SU-DHL-6 (cell line): ENCODE data around the gene UBL4A.

Source experiments
- H2AFZ ChIP-seq: fragments of 200-600 bp; sonication (generic); 2 replicates; pipeline ENCODE4 v1.6.1; 2014; ENCODE audit warnings: low read depth, mild to moderate bottlenecking, moderate library complexity, mixed read lengths, antibody characterized with exemption, low read length; ENCODE audit not compliant: severe bottlenecking
- H3F3A ChIP-seq: fragments of 200-600 bp; shearing (Covaris generic); 2 replicates; pipeline ENCODE4 v1.6.0; 2016; ENCODE audit warnings: antibody characterized with exemption, mild to moderate bottlenecking; ENCODE audit not compliant: insufficient read depth
- H3K27ac ChIP-seq: fragments of 200-600 bp; sonication (generic); 2 replicates; pipeline ENCODE4 v1.5.1; 2016; ENCODE audit warnings: low read depth, mild to moderate bottlenecking, low read length, moderate library complexity, mixed read lengths
- H3K27me3 ChIP-seq: fragments of 200-600 bp; sonication (generic), shearing (Covaris generic); 2 replicates; pipeline ENCODE4 v1.6.0; 2014; ENCODE audit warnings: mild to moderate bottlenecking, low read length
- H3K36me3 ChIP-seq: fragments of 200-600 bp; sonication (generic); 2 replicates; pipeline ENCODE4 v1.6.1; 2014; ENCODE audit warnings: mild to moderate bottlenecking, low read length, mixed read lengths
- H3K4me2 ChIP-seq: fragments of 300-600, 200-600 bp; shearing (Covaris generic), sonication (generic); 2 replicates; pipeline ENCODE4 v1.6.0; 2014; ENCODE audit warnings: low read length, low read depth, mild to moderate bottlenecking; ENCODE audit not compliant: poor library complexity, severe bottlenecking
- H3K4me3 ChIP-seq: fragments of 200-600 bp; sonication (generic); 2 replicates; pipeline ENCODE4 v1.5.1; 2014; ENCODE audit warnings: antibody characterized with exemption, low read length, mild to moderate bottlenecking, mixed read lengths; ENCODE audit not compliant: insufficient read depth, poor library complexity, severe bottlenecking
- H3K79me2 ChIP-seq: fragments of 200-600 bp; sonication (generic); 2 replicates; pipeline ENCODE4 v1.6.1; 2014; ENCODE audit warnings: mild to moderate bottlenecking, low read length, moderate library complexity; ENCODE audit not compliant: insufficient read depth
- H3K9ac ChIP-seq: fragments of 200-600 bp; sonication (generic); 2 replicates; pipeline ENCODE4 v1.7.0; 2014; ENCODE audit warnings: mild to moderate bottlenecking, low read length
- H3K9me2 ChIP-seq: fragments of 200-600 bp; sonication (generic); replicated peaks from 2 replicates; pipeline ENCODE4 v1.6.1; 2014; ENCODE audit warnings: low read length; ENCODE audit not compliant: insufficient read depth
- H3K9me3 ChIP-seq: fragments of 200-600 bp; sonication (generic); 2 replicates; pipeline ENCODE4 v1.6.1; 2014; ENCODE audit warnings: low read length, mixed read lengths; ENCODE audit not compliant: insufficient read depth
- H4K20me1 ChIP-seq: fragments of 200-600 bp; sonication (generic); 2 replicates; pipeline ENCODE4 v1.6.1; 2014; ENCODE audit warnings: low read depth, mild to moderate bottlenecking, antibody characterized with exemption, low read length, moderate library complexity, mixed read lengths
- CTCF ChIP-seq: fragments of 200-600 bp; sonication (generic); IDR thresholded peaks from one replicate; pipeline ENCODE4 v1.5.1; 2017; ENCODE audit warnings: antibody characterized with exemption, mild to moderate bottlenecking, low read length, moderate library complexity; ENCODE audit not compliant: insufficient read depth, poor library complexity, severe bottlenecking
- EZH2phosphoT487 ChIP-seq: fragments of 200-600 bp; sonication (generic), shearing (Covaris generic); conservative IDR thresholded peaks from 2 replicates; pipeline ENCODE4 v1.6.1; 2018; ENCODE audit warnings: mild to moderate bottlenecking, antibody characterized with exemption, low read length, moderate library complexity, mixed read lengths

The UBL4A gene

GRCh38 chrX:154484255-154485149 lies 1.9 kb downstream of the UBL4A start:
- Histone ChIP-seq H3K4me3 (peak overlapping the region; percentile 74), H3K9ac (peak overlapping the region; percentile 100), H3K4me2 (peak overlapping the region; percentile 89), H2AFZ (no peak overlapping the region), H3K9me3 (no peaks in the 10 kb centered on the region), H4K20me1 (no peaks in the 10 kb centered on the region), H3K27me3 (no peaks in the 10 kb centered on the region), H3K36me3 (no peaks in the 10 kb centered on the region), H3K27ac (no peak overlapping the region), H3K79me2 (peaks cover 18% of the 10 kb centered on the region), H3K9me2 (no peaks in the 10 kb centered on the region), H3F3A (peaks cover 25% of the 10 kb centered on the region)
- TF ChIP-seq CTCF (no peak), EZH2phosphoT487 (no peak)

- no peak overlapping the region for H3K4me2 ChIP-seq
- H4K20me1 ChIP-seq = no peaks in the 10 kb centered on the region
- no peaks in the 10 kb centered on the region for H3K9me2 ChIP-seq
- H2AFZ ChIP-seq = no peak overlapping the region
- peaks cover 25% of the 10 kb centered on the region for H3F3A ChIP-seq
- H3K27ac ChIP-seq = 0 out of 2 replicates have a peak overlapping the region, but pooled peaks have one; percentile 73
- no peak overlapping the region for H3K4me3 ChIP-seq
- no peak overlapping the region for H3K9ac ChIP-seq
- H3K27me3 ChIP-seq = no peaks in the 10 kb centered on the region
- H3K36me3 ChIP-seq = no peaks in the 10 kb centered on the region
- H3K79me2 ChIP-seq = peaks cover 18% of the 10 kb centered on the region
- no peaks in the 10 kb centered on the region for H3K9me3 ChIP-seq
- TF ChIP-seq CTCF (no peak), EZH2phosphoT487 (no peak)
These were observed 3.1 kb downstream of the UBL4A start for GRCh38 chrX:154483325-154483724.

GRCh38 chrX:154482786-154483185 lies 3.6 kb downstream of the UBL4A start:
- peak overlapping the region; percentile 73; the same call in 1 of the 2 replicates for H3K27ac ChIP-seq
- H4K20me1 ChIP-seq = no peaks in the 10 kb centered on the region
- peaks cover 26% of the 10 kb centered on the region for H3F3A ChIP-seq
- H3K9me3 ChIP-seq = no peaks in the 10 kb centered on the region
- no peaks in the 10 kb centered on the region for H3K9me2 ChIP-seq
- no peaks in the 10 kb centered on the region for H3K36me3 ChIP-seq
- no peak overlapping the region for H2AFZ ChIP-seq
- H3K79me2 ChIP-seq = peaks cover 18% of the 10 kb centered on the region
- no peak overlapping the region for H3K4me2 ChIP-seq
- no peak overlapping the region for H3K4me3 ChIP-seq
- H3K27me3 ChIP-seq = no peaks in the 10 kb centered on the region
- no peak overlapping the region for H3K9ac ChIP-seq
- TF ChIP-seq EZH2phosphoT487 (no peak), CTCF (no peak)
